Measurements from ENCODE around the gene MRFAP1.

The MRFAP1 gene

DNA sequence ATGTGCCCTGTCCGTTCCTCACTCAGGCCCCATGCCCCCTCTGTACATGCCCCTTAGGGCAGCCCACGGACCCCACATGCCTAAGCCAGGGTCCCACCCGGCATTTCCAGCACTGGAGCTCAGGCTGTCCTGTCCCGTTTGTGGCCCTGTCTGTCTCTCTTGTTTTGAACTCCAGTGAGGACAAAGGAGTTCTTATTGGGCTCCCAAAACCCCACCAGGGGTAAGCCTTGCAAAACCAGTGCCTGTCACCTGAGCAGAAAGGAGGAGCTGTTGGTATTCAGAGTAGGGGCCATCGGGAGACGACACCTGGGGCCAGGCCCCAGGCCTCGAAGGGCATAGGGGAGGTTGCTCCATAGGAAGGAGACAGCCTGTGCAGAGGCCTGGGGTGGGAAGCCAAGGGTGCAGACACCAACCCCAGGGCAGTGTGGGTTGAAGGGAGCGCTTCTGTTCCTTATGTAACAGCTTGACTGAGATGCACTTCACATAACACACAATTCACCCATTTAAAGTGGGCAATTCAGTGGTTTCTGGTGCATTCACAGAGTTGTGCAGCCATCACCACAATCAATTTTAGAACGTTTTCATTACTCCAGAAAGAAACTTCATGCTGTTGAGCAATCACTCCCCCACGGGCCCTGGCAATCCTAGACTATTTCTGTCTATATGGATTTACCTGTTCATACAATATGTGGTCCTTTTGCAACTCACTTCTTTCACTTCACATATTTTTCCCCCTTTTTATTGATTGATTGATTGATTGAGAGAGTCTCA lies 33.8 kb upstream of the MRFAP1 start:
- TF ChIP-seq, protein P1, sequence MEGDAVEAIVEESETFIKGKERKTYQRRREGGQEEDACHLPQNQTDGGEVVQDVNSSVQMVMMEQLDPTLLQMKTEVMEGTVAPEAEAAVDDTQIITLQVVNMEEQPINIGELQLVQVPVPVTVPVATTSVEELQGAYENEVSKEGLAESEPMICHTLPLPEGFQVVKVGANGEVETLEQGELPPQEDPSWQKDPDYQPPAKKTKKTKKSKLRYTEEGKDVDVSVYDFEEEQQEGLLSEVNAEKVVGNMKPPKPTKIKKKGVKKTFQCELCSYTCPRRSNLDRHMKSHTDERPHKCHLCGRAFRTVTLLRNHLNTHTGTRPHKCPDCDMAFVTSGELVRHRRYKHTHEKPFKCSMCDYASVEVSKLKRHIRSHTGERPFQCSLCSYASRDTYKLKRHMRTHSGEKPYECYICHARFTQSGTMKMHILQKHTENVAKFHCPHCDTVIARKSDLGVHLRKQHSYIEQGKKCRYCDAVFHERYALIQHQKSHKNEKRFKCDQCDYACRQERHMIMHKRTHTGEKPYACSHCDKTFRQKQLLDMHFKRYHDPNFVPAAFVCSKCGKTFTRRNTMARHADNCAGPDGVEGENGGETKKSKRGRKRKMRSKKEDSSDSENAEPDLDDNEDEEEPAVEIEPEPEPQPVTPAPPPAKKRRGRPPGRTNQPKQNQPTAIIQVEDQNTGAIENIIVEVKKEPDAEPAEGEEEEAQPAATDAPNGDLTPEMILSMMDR (IDR thresholded peaks at IDR 0.05), result no peak

DNA sequence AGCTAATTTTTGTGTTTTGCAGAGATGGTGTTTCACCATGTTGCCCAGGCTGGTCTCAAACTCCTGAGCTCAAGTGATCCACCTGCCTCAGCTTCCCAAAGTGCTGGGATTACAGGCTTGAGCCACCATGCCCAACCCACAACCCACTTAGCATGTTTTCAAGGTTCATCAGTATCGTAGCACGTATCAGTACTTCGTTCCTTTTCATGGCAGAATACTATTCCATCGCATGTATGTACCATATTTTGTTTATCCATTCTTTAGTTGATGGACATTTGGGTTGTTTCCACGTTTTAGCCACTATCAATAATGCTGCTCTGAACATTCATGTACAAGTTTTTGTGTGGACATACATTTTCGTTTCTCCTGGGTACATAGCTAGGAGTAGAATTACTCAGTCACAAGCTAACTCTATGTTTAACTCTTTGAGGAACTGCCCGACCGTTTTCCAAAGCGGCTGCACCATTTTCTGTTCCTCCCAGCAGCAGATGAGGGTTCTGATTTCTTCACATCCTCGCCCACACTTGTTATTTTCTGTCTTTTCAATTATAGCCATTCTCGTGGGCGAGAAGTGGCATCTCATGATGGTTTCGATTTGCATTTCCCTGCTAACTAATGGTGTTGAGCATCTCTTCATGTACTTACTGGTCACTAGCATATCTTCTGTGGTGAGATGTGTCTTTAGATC lies 33.0 kb upstream of the MRFAP1 start:
- TF ChIP-seq, protein P1 (IDR thresholded peaks at IDR 0.05), result no peak

DNA sequence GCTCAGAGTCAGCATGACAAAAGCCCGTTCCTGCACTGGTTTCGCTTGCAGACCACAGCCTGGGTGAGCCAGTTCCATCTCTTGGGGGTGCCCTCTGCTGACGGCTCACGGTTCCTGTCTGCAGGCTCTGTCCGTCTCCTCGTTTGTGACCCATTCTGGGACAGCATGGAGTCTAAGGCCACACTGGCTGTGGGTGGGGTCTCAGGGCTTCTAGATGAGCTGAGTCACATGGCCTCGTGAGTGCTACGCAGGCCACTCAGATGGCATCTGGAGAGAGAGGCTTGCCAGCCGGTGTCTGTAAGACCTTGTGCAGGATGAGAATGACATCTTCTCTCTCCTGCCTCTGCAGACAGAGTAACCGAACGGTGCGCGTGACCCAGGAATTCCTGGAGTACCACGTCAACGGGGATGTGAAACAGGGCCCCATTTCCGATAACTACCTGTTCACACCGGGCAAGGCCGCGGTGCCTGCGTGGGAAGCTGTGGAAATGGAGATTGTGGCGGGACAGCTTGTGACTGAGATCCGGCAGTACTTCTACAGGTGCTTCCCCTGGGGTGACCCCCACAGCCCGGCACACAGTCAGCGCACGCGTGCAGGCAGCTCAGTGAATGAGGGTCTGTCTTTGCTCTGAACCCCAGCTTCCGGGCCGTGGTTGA lies 31.6 kb upstream of the MRFAP1 start:
- TF ChIP-seq, protein P1 (IDR thresholded peaks at IDR 0.05), result no peak

DNA sequence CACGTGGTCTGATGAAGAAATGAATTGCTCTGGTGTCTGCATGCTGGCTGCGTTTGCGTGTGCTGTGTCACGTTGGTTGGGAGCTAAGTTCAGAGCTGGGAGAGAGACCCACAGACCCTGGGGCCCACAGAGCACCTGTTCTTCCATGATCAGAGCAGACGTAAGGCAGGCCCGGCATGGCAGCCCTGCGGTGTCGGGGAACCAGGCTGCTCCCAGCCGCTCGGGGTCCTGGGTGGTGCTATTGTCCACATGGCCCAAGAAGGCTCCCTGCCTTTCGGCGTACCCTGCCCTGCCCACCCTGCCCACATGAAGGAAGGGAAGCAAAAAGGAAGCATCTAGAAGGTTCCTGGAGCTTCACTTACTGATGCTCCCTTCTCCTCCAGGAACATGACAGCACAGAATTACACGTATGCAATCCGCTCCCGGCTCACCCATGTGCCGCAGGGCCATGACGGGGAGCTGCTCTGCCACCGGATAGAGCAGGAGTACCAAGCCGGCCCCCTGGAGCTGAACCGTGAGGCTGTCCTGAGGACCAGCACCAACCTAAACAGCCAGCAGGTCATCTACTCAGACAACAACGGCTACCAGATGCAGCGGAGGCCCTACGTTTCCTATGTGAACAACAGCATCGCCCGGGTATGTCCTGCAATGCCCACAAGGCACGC lies 30.9 kb upstream of the MRFAP1 start:
- TF ChIP-seq, protein P1 (IDR thresholded peaks at IDR 0.05), result no peak

DNA sequence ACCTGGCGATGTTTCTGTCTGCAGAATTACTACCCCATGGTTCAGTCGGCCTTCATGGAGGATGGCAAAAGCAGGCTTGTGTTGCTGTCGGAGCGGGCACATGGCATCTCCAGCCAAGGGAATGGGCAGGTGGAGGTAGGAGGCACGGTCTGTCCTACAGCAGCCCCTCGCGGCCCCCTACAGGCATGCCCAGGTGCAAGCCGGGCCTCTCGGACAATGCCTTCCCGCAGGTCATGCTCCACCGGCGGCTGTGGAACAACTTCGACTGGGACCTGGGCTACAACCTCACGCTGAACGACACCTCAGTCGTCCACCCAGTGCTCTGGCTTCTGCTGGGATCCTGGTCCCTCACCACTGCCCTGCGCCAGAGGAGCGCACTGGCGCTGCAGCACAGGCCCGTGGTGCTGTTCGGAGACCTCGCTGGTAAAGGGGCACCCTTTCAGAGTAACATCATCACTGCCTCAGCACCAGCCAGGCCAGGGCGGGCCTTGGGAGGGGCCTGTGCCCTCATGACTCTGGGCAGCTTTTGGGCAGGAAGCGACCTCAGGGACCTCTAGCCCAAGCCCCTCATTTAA lies 29.5 kb upstream of the MRFAP1 start:
- TF ChIP-seq, protein P1 (IDR thresholded peaks at IDR 0.05), result no peak

DNA sequence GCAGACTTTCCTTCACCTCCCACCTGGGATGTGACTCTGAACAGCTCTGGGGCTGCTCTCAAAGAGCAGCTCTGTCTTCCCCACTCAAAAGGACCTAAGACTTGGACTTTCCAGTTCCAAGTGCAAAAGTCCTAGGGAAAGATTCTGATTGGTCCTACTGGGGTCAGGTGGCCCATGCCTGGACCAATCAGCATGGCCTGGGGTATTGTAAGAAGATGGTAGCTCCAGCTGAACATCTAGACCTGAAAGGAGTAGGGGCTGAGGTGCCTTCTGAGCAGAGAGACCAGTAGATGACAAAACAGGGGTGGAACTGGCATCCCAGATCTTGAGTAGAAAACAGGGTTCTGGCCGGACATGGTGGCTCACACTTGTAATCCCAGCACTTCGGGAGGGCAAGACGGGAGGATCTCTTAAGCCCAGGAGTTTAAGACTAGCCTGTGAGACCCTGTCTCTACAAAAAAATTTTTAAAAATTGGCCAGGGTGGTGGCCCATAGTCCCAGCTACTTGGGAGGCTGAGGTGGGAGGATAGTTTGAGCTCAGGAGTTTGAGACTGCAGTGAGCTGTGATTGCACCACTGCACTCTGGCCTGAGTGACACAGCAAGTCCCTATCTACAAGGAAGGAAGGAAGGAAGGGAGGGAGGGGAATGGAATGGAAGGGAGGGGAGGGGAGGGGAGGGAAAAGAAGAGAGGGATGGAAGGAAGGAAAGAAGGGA lies 27.4 kb upstream of the MRFAP1 start:
- TF ChIP-seq, protein P1 (IDR thresholded peaks at IDR 0.05), result no peak

All from LNCAP (cell line).